ENCODE results near the gene TMEM218. TPM values are rescaled to one million over a fixed set of nuclear protein-coding genes. Genes with fewer than 3 reads are reported as not detected.

Gene TMEM218
- total RNA-seq, 1 donor from 2014 or later: 33.8 TPM

GRCh38 chr11:125075900-125076317 lies 35.5 kb downstream of the TMEM218 start:
- DNase-seq (ENCODE audit: low spot score): no peak

- no peak for DNase-seq (ENCODE audit: low spot score)
Measured at GRCh38 chr11:125075242-125075625, 36.2 kb downstream of the TMEM218 start.

- no peak for DNase-seq (ENCODE audit: low spot score)
Measured at GRCh38 chr11:125074511-125075241, 36.8 kb downstream of the TMEM218 start.

- DNase-seq (ENCODE audit: low spot score): no peak
Measured at GRCh38 chr11:125073616-125074483, 37.6 kb downstream of the TMEM218 start.

- DNase-seq (ENCODE audit: low spot score): no peak
Measured at GRCh38 chr11:125072961-125073590, 38.4 kb downstream of the TMEM218 start.

- DNase-seq (ENCODE audit: low spot score): no peak
Measured at GRCh38 chr11:125072218-125072960, 39.0 kb downstream of the TMEM218 start.

GRCh38 chr11:125071846-125072217 lies 39.6 kb downstream of the TMEM218 start:
- no peak for DNase-seq (ENCODE audit: low spot score)

GRCh38 chr11:125071435-125071834 lies 40.0 kb downstream of the TMEM218 start:
- no peak for DNase-seq (ENCODE audit: low spot score)

- peak; percentile 88 for DNase-seq (ENCODE audit: low spot score)
Measured at GRCh38 chr11:125070699-125071254, 40.6 kb downstream of the TMEM218 start.

GRCh38 chr11:125069796-125070195 lies 41.6 kb downstream of the TMEM218 start:
- no peak for DNase-seq (ENCODE audit: low spot score)

- DNase-seq (ENCODE audit: low spot score): no peak
Measured at GRCh38 chr11:125069008-125069407, 42.4 kb downstream of the TMEM218 start.

- DNase-seq (ENCODE audit: low spot score): no peak
Measured at GRCh38 chr11:125068368-125068767, 43.1 kb downstream of the TMEM218 start.

- DNase-seq (ENCODE audit: low spot score): no peak
Measured at GRCh38 chr11:125064070-125064469, 47.4 kb downstream of the TMEM218 start.

- DNase-seq (ENCODE audit: low spot score): peak; percentile 40
Measured at GRCh38 chr11:125063429-125064043, 47.9 kb downstream of the TMEM218 start.

GRCh38 chr11:125062931-125063428 lies 48.4 kb downstream of the TMEM218 start, which contains the start of gene SLC37A2:
Gene SLC37A2 (plus strand): TSS chr11:125063305. CDS start chr11:125063368, 63 bp downstream.
- peak; percentile 71 for DNase-seq (ENCODE audit: low spot score)

GRCh38 chr11:125062218-125062930 lies 49.1 kb downstream of the TMEM218 start:
- no peak for DNase-seq (ENCODE audit: low spot score)

GRCh38 chr11:125061281-125061680 lies 50.1 kb downstream of the TMEM218 start:
- no peak for DNase-seq (ENCODE audit: low spot score)

- no peak for DNase-seq (ENCODE audit: low spot score)
Measured at GRCh38 chr11:125057693-125058016, 53.8 kb downstream of the TMEM218 start.

GRCh38 chr11:125056931-125057692 lies 54.3 kb downstream of the TMEM218 start:
- no peak for DNase-seq (ENCODE audit: low spot score)

All from ureter (tissue), 1 donor.